ENCODE results near the gene SUN3.
"Not testable (repeated sequence)": the region's sequence is repeated elsewhere in the genome, so short reads cannot be mapped to it uniquely, and the experiment has no call there.

The SUN3 gene

GRCh38 chr7:47945261-47946015 is 83.5 kb downstream of the SUN3 start:
- DNase-seq (ENCODE audit: low read depth in 2 of 2) = peak; percentile 35 to 69

DNA sequence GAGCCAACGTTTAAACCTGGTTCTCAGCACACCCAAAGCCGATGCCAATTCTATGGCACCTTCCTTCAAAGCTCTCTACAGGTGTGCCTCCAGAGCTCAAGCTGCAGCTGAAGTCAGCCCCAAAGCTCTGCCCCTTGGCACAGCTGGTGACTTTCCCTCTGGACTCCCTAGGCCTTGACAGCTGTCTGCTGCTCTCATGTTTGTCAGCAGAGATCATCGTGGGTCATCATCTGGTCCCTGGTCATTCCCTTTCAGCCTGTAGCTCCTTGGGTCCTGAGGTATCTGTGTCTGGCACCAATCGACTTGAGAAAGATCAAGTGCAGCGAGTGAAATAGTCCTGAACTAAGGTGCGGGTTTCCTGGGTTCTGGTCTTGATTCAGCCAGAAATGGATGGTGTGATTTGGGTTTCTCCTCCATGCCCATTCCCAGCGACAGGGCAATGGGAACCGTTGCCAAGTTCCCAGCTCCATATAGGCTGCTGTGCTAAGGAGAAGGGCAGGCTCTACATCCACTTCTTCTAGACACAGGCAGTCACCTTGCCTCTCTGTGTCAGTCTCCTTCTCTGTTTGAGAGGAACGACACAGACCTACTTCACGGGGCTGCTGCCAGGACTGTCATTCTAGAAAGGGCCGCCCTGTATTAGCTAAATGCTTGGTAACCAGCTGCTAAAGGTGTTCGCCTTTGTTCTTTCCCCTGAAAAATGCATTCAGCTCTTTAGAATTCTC is 84.2 kb downstream of the SUN3 start:
- DNase-seq (ENCODE audit: low read depth in 2 of 2) = no peak

DNA sequence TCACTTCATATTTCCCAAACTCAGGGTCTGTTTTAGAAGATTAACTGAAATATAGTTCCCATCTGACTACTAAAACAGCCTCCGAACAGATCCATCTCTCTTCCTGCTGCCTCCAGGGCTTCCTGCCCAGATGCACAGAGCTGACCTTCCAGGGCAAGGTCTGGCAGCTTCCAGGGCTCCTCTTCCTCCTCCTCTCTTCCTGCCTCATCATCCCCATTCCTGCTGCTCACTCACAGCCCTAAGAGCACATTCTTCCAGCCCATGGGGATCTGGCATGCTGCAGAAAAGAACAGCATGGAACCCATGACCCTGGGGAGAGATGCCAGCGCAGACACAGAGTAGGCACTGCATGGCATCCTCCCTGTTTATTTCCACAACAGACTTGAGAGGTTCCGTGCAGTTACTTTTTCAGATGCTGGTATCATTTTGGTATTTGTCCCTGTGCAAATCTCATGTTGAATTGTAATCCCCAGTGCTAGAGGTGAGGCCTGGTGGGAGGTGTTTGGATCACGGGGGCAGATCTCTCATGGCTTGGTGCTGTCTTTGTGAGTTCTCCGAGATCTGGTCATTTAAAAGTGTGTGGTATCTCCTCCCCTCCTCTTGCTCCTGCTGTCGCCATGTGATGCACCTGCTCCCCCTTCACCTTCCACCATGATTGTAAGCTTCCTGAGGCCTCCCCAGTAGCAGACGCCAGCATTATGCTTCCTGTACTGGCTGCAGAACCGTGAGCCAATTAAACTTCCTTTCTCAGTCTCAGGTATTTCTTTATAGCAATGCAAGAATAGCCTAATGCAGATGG is 85.0 kb downstream of the SUN3 start:
- DNase-seq (ENCODE audit: low read depth in 2 of 2) = no peak

DNA sequence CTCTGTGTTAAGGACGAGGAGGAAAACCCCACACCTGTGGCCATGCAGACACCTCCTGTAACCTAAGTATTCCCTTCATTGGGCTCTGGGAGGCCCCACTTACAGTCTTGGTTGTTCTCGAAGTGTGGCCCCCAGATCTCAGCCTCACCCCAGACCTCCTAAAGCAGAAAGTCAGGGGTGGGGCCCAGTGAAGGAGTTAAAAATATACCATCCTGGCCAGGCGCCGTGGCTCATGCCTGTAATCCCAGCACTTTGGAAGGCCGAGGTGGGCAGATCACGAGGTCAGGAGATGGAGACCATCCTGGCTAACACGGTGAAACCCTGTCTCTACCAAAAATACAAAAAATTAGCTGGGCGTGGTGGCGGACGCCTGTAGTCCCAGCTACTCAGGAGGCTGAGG is 86.3 kb downstream of the SUN3 start:
- DNase-seq (ENCODE audit: low read depth in 2 of 2) = not testable (repeated sequence)

GRCh38 chr7:47942132-47942531 is 86.8 kb downstream of the SUN3 start:
- DNase-seq (ENCODE audit: low read depth in 2 of 2) = no peak

GRCh38 chr7:47941136-47941844 is 87.6 kb downstream of the SUN3 start:
- DNase-seq (ENCODE audit: low read depth in 2 of 2) = no peak

GRCh38 chr7:47940088-47941013 is 88.6 kb downstream of the SUN3 start:
- no peak for DNase-seq (ENCODE audit: low read depth in 2 of 2)

DNA sequence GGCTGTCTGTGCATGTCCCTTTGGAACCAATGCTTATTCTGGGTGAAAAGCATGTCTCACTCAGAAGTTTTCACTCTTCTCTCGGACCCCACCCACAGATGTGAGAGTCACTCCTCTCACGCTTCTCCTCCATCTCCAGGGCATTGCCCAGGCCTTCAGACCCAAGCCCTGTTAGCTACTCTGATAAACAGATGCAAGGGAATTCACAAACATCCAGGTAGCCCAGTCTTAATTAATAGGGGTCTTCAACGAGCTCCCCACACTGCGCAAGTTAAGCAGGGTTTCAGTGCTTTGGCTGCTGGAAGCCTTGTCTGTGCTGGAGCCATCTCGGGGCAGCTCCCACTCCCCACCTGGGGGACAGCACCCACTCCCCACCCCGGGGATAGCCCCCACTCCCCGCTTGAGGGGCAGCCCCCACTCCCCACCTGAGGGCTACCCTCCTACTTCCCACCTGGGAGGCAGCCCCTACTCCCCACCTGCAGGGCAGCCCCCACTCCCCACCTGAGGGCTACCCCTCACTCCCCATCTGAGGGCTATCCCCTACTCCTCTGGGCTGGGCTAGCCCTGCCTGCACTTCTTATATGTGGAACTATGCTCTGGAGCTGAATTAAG is 89.4 kb downstream of the SUN3 start:
- DNase-seq (ENCODE audit: low read depth in 2 of 2) = no peak

- DNase-seq (ENCODE audit: low read depth in 2 of 2) = no peak
Measured at GRCh38 chr7:47938574-47939165, 90.2 kb downstream of the SUN3 start.

GRCh38 chr7:47937711-47938573 is 91.0 kb downstream of the SUN3 start:
- DNase-seq (ENCODE audit: low read depth in 2 of 2) = no peak

Measured in stimulated activated CD4-positive, alpha-beta T cell treated with anti-CD3 and anti-CD28 coated beads, Interleukin-12 subunit alpha, Interleukin-12 subunit beta, amount 100 ng/mL, for 24 hours (primary cell).